ENCODE measurements around the gene TM4SF4.
A peak's percentile ranks its signal among the peaks of the same experiment; 100 is the strongest.

The TM4SF4 gene

GRCh38 chr3:149455989-149456388 is 18.5 kb upstream of the TM4SF4 start:
- DNase-seq: no peak

GRCh38 chr3:149459491-149460059 is 14.9 kb upstream of the TM4SF4 start:
- DNase-seq: no peak

GRCh38 chr3:149460117-149460516 is 14.4 kb upstream of the TM4SF4 start:
- DNase-seq: no peak

- DNase-seq: no peak
Measured at GRCh38 chr3:149462051-149462450, 12.4 kb upstream of the TM4SF4 start.

- DNase-seq: no peak
Measured at GRCh38 chr3:149462581-149463011, 11.9 kb upstream of the TM4SF4 start.

GRCh38 chr3:149463921-149464320 is 10.6 kb upstream of the TM4SF4 start:
- DNase-seq: no peak

- no peak for DNase-seq
Measured at GRCh38 chr3:149464542-149465328, 9.8 kb upstream of the TM4SF4 start.

GRCh38 chr3:149465351-149465883 is 9.1 kb upstream of the TM4SF4 start:
- no peak for DNase-seq

GRCh38 chr3:149466192-149466591 is 8.3 kb upstream of the TM4SF4 start:
- DNase-seq: peak; percentile 39

GRCh38 chr3:149468504-149469212 is 5.8 kb upstream of the TM4SF4 start:
- DNase-seq: no peak

- DNase-seq: no peak
Measured at GRCh38 chr3:149470381-149470780, 4.1 kb upstream of the TM4SF4 start.

- DNase-seq: no peak
Measured at GRCh38 chr3:149472030-149472797, 2.3 kb upstream of the TM4SF4 start.

- no peak for DNase-seq
Measured at GRCh38 chr3:149473357-149474249, 894 bp upstream of the TM4SF4 start.

- DNase-seq: no peak
Measured at GRCh38 chr3:149475451-149476060, 1.1 kb downstream of the TM4SF4 start.

- DNase-seq: no peak
Measured at GRCh38 chr3:149476225-149476624, 1.7 kb downstream of the TM4SF4 start.

- no peak for DNase-seq
Measured at GRCh38 chr3:149479621-149480325, 5.3 kb downstream of the TM4SF4 start.

- peak; percentile 54 for DNase-seq
Measured at GRCh38 chr3:149480326-149481017, 6.0 kb downstream of the TM4SF4 start.

- DNase-seq: no peak
Measured at GRCh38 chr3:149481056-149481455, 6.6 kb downstream of the TM4SF4 start.

- DNase-seq: no peak
Measured at GRCh38 chr3:149481491-149481890, 7.0 kb downstream of the TM4SF4 start.

- DNase-seq: no peak
Measured at GRCh38 chr3:149486726-149487125, 12.2 kb downstream of the TM4SF4 start.

All from 8988T (cell line).